Activated CD4-positive, alpha-beta memory T cell treated with anti-CD3 and anti-CD28 coated beads, Interleukin-2, amount 10 ng/mL, durations not matched to agents 7 days and 5 days (primary cell): ENCODE data around the gene ALPG. TPM values are rescaled to one million over a fixed set of nuclear protein-coding genes. Genes with fewer than 3 reads are reported as not detected.
"Not testable (repeated sequence)": the region's sequence is repeated elsewhere in the genome, so short reads cannot be mapped to it uniquely, and the experiment has no call there.

Experiments
- CTCF ChIA-PET: fragments of 350-600 bp; sonication (Branson Sonifier 250); formaldehyde crosslinking; loops from one replicate; lab custom pipeline; 2021; ENCODE audit warnings: antibody characterized with exemption, inconsistent platforms; lab: Charles Lee
- POLR2A ChIA-PET: fragments of 350-600 bp; sonication (Branson Sonifier 250); formaldehyde crosslinking; loops from one replicate; lab custom pipeline; 2021; ENCODE audit warnings: antibody characterized with exemption; lab: Charles Lee
- DNase-seq: peaks from one replicate; pipeline ENCODE4 v3.0.0-alpha.2; 2020
- H3K27ac Mint-ChIP-seq: one replicate; pipeline ENCODE4 v1.8.0; 2021; ENCODE audit warnings: mild to moderate bottlenecking, mixed read lengths
- H3K27me3 Mint-ChIP-seq: one replicate; pipeline ENCODE4 v1.8.0; 2021; ENCODE audit warnings: mixed read lengths
- H3K36me3 Mint-ChIP-seq: one replicate; pipeline ENCODE4 v1.8.0; 2021; ENCODE audit warnings: low read depth, mixed read lengths
- H3K4me1 Mint-ChIP-seq: one replicate; pipeline ENCODE4 v1.8.0; 2021; ENCODE audit warnings: mixed read lengths
- H3K4me3 Mint-ChIP-seq: one replicate; pipeline ENCODE4 v1.8.0; 2021; ENCODE audit warnings: mild to moderate bottlenecking, mixed read lengths
- H3K9me3 Mint-ChIP-seq: one replicate; pipeline ENCODE4 v1.8.0; 2021; ENCODE audit warnings: mixed read lengths
- total RNA-seq, 2 experiments: library from RNA; stranded (reverse); gene quantifications; one replicate each; pipeline ENCODE4 v1.2.3, GENCODE V29; 2021

The ALPG gene
- total RNA-seq, 2 experiments from 2014 or later, result not detected

GRCh38 chr2:232444409-232445148, 37.9 kb downstream of the ALPG start:
- Mint-ChIP-seq H3K27me3 (no peaks in the 10 kb centered on the region), H3K36me3 (no peaks in the 10 kb centered on the region), H3K27ac (no peak overlapping the region), H3K9me3 (no peaks in the 10 kb centered on the region), H3K4me3 (no peak overlapping the region), H3K4me1 (no peaks in the 10 kb centered on the region)
- ChIA-PET POLR2A (no interaction called here), CTCF (interaction anchor here (1.1 to 1.4 kb wide), 2 partner anchors 69 to 127 kb away, joined by 3 to 4 read pairs; no protein-coding TSS in a partner anchor)
- peak; percentile 73 for DNase-seq

GRCh38 chr2:232445149-232445885, 38.7 kb downstream of the ALPG start:
- CTCF ChIA-PET, result interaction anchor here (1.4 to 1.6 kb wide), 2 partner anchors 78 to 126 kb away, joined by 4 to 9 read pairs; no protein-coding TSS in a partner anchor
- H3K36me3 Mint-ChIP-seq, H3K27me3 Mint-ChIP-seq, H3K27ac Mint-ChIP-seq, DNase-seq, POLR2A ChIA-PET, H3K4me1 Mint-ChIP-seq, H3K4me3 Mint-ChIP-seq, H3K9me3 Mint-ChIP-seq: not testable (repeated sequence)

- H3K4me3 Mint-ChIP-seq, H3K27ac Mint-ChIP-seq, H3K27me3 Mint-ChIP-seq, H3K9me3 Mint-ChIP-seq, H3K4me1 Mint-ChIP-seq, H3K36me3 Mint-ChIP-seq, DNase-seq, POLR2A ChIA-PET: not testable (repeated sequence)
- CTCF ChIA-PET, result interaction anchor here (0.5 to 1.9 kb wide), 3 partner anchors 16 to 1286 kb away, joined by 5 to 9 read pairs (median 6); no protein-coding TSS in a partner anchor
Observed at GRCh38 chr2:232446266-232446777, 39.7 kb downstream of the ALPG start.

GRCh38 chr2:232447091-232447620, 40.5 kb downstream of the ALPG start:
- no peaks in the 10 kb centered on the region for H3K4me1 Mint-ChIP-seq
- DNase-seq, result no peak
- H3K27me3 Mint-ChIP-seq, result no peaks in the 10 kb centered on the region
- H3K4me3 Mint-ChIP-seq, result no peak overlapping the region
- no peaks in the 10 kb centered on the region for H3K9me3 Mint-ChIP-seq
- no peaks in the 10 kb centered on the region for H3K36me3 Mint-ChIP-seq
- no peak overlapping the region for H3K27ac Mint-ChIP-seq
- ChIA-PET POLR2A (interaction anchor here (0.8 kb wide), 1 partner anchor 73 kb away, joined by 3 read pairs; the partner anchor contains the start of gene PRSS56), CTCF (interaction anchor here (1.6 to 2.2 kb wide), 3 partner anchors 17 to 76 kb away, joined by 6 to 9 read pairs (median 7); partner anchors contain the start of gene PRSS56)

- ChIA-PET POLR2A (interaction anchor here (0.8 kb wide), 1 partner anchor 73 kb away, joined by 3 read pairs; the partner anchor contains the start of gene PRSS56), CTCF (interaction anchor here (0.6 to 2.2 kb wide), 3 partner anchors 18 to 73 kb away, joined by 3 to 7 read pairs (median 6); partner anchors contain the start of gene PRSS56)
- DNase-seq, result no peak
- Mint-ChIP-seq H3K27ac (no peak overlapping the region), H3K9me3 (no peaks in the 10 kb centered on the region), H3K27me3 (peaks cover 1% of the 10 kb centered on the region), H3K4me1 (no peaks in the 10 kb centered on the region), H3K4me3 (no peak overlapping the region), H3K36me3 (no peaks in the 10 kb centered on the region)
Observed at GRCh38 chr2:232447638-232448303, 41.1 kb downstream of the ALPG start.

- POLR2A ChIA-PET, result no interaction called here
- CTCF ChIA-PET, result interaction anchor here (0.6 to 2.2 kb wide), 2 partner anchors 23 to 72 kb away, joined by 3 to 7 read pairs; partner anchors contain the start of gene PRSS56
- DNase-seq, result no peak
- H3K27me3 Mint-ChIP-seq, result peaks cover 5% of the 10 kb centered on the region
- no peaks in the 10 kb centered on the region for H3K4me1 Mint-ChIP-seq
- H3K9me3 Mint-ChIP-seq, result no peaks in the 10 kb centered on the region
- no peak overlapping the region for H3K27ac Mint-ChIP-seq
- H3K36me3 Mint-ChIP-seq, result no peaks in the 10 kb centered on the region
- H3K4me3 Mint-ChIP-seq, result no peak overlapping the region
Observed at GRCh38 chr2:232448304-232448690, 41.7 kb downstream of the ALPG start.

- POLR2A ChIA-PET, result no interaction called here
- Mint-ChIP-seq H3K27ac (no peak overlapping the region), H3K36me3 (no peaks in the 10 kb centered on the region), H3K4me3 (no peak overlapping the region), H3K9me3 (no peaks in the 10 kb centered on the region), H3K27me3 (peaks cover 7% of the 10 kb centered on the region), H3K4me1 (no peaks in the 10 kb centered on the region)
- CTCF ChIA-PET, result no interaction called here
- no peak for DNase-seq
Observed at GRCh38 chr2:232449964-232450363, 43.3 kb downstream of the ALPG start.

- CTCF ChIA-PET, POLR2A ChIA-PET: not testable (repeated sequence)
Observed at GRCh38 chr2:232451645-232452044, 45.0 kb downstream of the ALPG start.

GRCh38 chr2:232454630-232455029, 48.0 kb downstream of the ALPG start:
- ChIA-PET POLR2A (no interaction called here), CTCF (no interaction called here)
- no peaks in the 10 kb centered on the region for H3K4me1 Mint-ChIP-seq
- H3K36me3 Mint-ChIP-seq, result no peaks in the 10 kb centered on the region
- no peak overlapping the region for H3K27ac Mint-ChIP-seq
- DNase-seq, result no peak
- peaks cover 15% of the 10 kb centered on the region for H3K27me3 Mint-ChIP-seq
- H3K4me3 Mint-ChIP-seq, result no peak overlapping the region
- H3K9me3 Mint-ChIP-seq, result no peaks in the 10 kb centered on the region

More at GRCh38 chr2:232451645-232452044, 45.0 kb downstream of the ALPG start:
- not testable (repeated sequence) for H3K9me3 Mint-ChIP-seq, DNase-seq, H3K27ac Mint-ChIP-seq, H3K4me3 Mint-ChIP-seq, H3K27me3 Mint-ChIP-seq, H3K4me1 Mint-ChIP-seq, H3K36me3 Mint-ChIP-seq

GRCh38 chr2:232455426-232456255, 49.0 kb downstream of the ALPG start, which contains the start of gene ALPI:
TSS of gene ALPI (plus strand) at chr2:232456153. CDS start at chr2:232456200, 47 bp downstream.
- Mint-ChIP-seq H3K36me3 (no peaks in the 10 kb centered on the region), H3K9me3 (no peaks in the 10 kb centered on the region), H3K27ac (no peak within 1 kb of the TSS), H3K4me3 (no peak within 1 kb of the TSS), H3K27me3 (peaks cover 16% of the 10 kb centered on the region), H3K4me1 (no peaks in the 10 kb centered on the region)
- POLR2A ChIA-PET, result no interaction called here
- CTCF ChIA-PET, result no interaction called here
- DNase-seq, result no peak

- Mint-ChIP-seq H3K27me3 (peaks cover 19% of the 10 kb centered on the region), H3K9me3 (no peaks in the 10 kb centered on the region), H3K4me3 (no peak overlapping the region), H3K36me3 (no peaks in the 10 kb centered on the region), H3K4me1 (no peaks in the 10 kb centered on the region), H3K27ac (no peak overlapping the region)
- ChIA-PET CTCF (no interaction called here), POLR2A (no interaction called here)
- no peak for DNase-seq
Observed at GRCh38 chr2:232456296-232457120, 49.9 kb downstream of the ALPG start.
